Adrenal gland (tissue), 5 donors: Measurements from ENCODE around the gene ANK3.

Experiments
- POLR2A ChIP-seq, 2 donors: fragments of 450-650 bp; IDR thresholded peaks; one replicate each; pipeline ENCODE4 v1.6.1; 2017; ENCODE audit warnings: antibody characterized with exemption in 2 of 2, mild to moderate bottlenecking in 2 of 2, moderate library complexity in 1 of 2
- TF ChIP-seq, protein P1 (sequence below), 6 experiments: fragments of 450-650 bp in 4 of 6; fragments of 200-600 bp in 2 of 6; sonication (generic) in 1 of 6; IDR thresholded peaks; 1 replicate in 5 of 6; 2 replicates in 1 of 6; pipeline versions ENCODE4 v1.5.1 to v1.8.0; 2016 to 2021; ENCODE audit warnings: antibody characterized with exemption in 6 of 6, mild to moderate bottlenecking in 2 of 6, moderate library complexity in 1 of 6
- donor health status: DM: no; HTN: no; CAD: no.

DNA sequence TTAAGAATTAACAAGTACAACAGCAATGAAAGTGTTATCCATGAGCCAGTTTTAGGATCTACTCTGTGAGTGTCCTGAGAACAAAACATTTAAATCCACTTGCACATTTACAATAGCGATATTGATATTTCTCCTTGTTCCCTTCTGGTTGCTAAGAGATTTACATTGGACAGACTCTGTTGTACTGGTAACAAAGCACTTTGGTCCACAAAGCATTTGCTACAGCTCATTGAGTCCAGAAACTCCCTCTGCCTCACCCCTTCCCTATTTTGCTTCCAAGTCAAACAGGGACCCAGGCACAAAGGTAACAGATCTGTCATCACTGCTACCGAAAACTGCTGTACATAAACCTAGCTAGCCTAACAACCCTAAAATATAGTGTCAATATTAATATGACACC, 2.1 kb downstream of the ANK3 start:
- TF ChIP-seq, protein P1, sequence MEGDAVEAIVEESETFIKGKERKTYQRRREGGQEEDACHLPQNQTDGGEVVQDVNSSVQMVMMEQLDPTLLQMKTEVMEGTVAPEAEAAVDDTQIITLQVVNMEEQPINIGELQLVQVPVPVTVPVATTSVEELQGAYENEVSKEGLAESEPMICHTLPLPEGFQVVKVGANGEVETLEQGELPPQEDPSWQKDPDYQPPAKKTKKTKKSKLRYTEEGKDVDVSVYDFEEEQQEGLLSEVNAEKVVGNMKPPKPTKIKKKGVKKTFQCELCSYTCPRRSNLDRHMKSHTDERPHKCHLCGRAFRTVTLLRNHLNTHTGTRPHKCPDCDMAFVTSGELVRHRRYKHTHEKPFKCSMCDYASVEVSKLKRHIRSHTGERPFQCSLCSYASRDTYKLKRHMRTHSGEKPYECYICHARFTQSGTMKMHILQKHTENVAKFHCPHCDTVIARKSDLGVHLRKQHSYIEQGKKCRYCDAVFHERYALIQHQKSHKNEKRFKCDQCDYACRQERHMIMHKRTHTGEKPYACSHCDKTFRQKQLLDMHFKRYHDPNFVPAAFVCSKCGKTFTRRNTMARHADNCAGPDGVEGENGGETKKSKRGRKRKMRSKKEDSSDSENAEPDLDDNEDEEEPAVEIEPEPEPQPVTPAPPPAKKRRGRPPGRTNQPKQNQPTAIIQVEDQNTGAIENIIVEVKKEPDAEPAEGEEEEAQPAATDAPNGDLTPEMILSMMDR (IDR thresholded peaks at IDR 0.05) = no peak
- no peak for TF ChIP-seq POLR2A (IDR thresholded peaks at IDR 0.05)
